CD4-positive, alpha-beta T cell treated with Interleukin-4 for 1 hour (primary cell): ENCODE results near the gene SCARB1.
"Not testable (repeated sequence)": the region's sequence is repeated elsewhere in the genome, so short reads cannot be mapped to it uniquely, and the experiment has no call there.

Source experiments
- DNase-seq, 2 donors: peaks; one replicate each; pipeline ENCODE4 v3.0.0-alpha.2; 2020 to 2022

SCARB1 gene, protein sequence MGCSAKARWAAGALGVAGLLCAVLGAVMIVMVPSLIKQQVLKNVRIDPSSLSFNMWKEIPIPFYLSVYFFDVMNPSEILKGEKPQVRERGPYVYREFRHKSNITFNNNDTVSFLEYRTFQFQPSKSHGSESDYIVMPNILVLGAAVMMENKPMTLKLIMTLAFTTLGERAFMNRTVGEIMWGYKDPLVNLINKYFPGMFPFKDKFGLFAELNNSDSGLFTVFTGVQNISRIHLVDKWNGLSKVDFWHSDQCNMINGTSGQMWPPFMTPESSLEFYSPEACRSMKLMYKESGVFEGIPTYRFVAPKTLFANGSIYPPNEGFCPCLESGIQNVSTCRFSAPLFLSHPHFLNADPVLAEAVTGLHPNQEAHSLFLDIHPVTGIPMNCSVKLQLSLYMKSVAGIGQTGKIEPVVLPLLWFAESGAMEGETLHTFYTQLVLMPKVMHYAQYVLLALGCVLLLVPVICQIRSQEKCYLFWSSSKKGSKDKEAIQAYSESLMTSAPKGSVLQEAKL

DNA sequence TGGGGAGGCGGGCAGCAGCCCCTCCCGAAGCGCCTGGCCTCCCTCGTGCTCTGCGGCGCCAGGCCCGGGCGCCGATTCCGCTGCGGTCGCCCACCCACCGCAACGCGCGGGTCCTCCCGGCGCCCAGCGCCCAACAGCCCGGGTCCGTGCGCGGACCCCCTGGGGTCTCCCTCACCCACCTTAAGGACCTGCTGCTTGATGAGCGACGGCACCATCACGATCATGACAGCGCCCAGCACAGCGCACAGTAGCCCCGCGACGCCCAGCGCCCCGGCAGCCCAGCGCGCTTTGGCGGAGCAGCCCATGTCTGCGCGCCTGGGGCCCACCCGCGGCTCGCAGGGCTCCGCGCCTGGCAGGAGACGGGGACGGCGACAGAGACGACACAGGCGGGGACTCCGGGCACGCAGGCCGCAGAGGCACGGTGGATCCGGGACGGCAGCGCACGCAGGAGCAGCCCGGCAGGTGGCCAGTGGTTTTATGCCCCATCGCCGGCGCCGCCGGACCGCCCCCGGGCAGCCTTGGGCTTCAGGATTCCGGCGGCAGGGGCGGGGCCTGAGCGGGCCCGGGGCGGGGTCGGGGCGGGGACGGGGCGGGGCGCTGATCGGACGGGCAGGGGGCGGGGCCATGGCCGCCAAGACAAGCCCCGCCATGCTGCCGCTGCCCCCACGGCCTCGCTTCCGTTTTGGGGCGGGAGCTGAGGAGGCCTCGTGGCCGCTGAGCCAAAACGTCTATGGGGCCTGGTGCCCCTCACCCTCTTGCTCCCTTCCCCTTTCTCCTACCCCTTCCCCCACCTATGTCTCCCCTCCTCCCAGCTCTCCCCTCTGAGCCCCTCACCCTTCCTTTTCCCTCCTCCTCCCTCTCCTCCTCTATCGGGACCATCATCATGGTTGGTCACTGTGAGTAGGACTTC, at the start of gene SCARB1:
Gene SCARB1 (minus strand): TSS at position 449 of the 910 bp plus-strand sequence. CDS start 144 bp downstream, at position 305.
- DNase-seq, result peak; percentile 83 to 86

DNA sequence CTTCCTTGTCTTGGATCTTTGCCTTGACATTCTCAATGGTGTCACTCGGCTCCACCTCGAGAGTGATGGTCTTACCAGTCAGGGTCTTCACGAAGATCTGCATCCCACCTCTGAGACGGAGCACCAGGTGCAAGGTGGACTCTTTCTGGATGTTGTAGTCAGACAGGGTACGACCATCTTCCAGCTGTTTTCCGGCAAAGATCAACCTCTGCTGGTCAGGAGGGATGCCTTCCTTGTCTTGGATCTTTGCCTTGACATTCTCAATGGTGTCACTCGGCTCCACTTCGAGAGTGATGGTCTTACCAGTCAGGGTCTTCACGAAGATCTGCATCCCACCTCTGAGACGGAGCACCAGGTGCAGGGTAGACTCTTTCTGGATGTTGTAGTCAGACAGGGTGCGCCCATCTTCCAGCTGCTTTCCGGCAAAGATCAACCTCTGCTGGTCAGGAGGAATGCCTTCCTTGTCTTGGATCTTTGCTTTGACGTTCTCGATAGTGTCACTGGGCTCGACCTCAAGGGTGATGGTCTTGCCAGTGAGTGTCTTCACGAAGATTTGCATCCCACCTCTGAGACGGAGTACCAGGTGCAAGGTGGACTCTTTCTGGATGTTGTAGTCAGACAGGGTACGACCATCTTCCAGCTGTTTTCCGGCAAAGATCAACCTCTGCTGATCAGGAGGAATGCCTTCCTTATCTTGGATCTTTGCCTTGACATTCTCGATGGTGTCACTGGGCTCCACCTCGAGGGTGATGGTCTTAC, 49.0 kb upstream of the SCARB1 start:
- DNase-seq, result not testable (repeated sequence)

DNA sequence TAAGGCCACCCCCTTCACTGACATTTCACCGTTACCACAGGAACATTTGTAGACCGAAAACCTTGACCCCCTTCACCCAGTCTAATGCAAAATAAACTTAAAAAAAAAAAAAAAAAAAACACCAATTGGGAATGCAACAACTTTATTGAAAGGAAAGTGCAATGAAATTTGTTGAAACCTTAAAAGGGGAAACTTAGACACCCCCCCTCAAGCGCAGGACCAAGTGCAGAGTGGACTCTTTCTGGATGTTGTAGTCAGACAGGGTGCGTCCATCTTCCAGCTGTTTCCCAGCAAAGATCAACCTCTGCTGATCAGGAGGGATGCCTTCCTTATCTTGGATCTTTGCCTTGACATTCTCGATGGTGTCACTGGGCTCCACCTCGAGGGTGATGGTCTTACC, 47.9 kb upstream of the SCARB1 start:
- DNase-seq, result peak in 1 of 2 donors; percentile 25

DNA sequence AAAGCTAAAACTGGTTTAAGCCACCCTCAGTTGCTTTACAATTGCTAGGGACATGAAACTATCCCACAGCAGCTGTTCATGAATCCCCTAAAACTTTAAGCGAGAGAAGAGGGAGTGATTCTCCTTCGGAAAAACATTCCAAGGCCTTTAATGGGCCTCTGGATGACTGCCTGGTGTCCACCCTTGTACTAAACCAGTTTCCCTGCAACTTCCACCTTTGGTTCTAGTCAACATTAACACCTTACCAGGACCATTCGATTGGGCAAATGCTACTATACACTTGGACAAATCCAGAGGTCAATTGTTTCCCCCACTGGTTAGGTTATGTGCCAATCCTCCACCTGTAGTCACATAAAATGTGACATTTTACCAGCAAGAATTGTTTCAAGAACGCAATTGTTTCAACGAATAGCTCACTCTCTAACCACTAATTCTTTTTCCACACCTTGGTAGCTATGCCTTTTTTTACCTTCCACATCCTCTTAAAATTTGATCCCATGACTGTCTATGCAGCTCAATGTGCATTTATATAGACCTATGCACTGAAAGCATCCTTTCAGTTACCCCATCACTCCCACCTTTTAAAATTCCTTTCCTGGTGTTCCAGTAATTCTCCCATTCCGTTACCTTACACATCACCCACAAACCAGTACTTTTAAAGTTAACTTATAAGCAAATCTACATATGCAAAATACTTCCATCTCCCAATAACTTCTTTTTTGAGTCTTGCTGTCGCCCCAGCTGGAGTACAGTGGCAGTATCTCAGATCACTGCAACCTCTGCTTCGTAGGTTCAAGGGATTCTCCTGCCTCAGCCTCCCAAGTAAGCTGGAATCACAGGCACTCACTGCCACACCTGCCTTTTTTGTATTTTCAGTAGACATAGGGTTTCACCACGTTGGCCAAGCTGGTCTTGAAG, 47.2 kb upstream of the SCARB1 start:
- peak in 1 of 2 donors; percentile 50 for DNase-seq

DNA sequence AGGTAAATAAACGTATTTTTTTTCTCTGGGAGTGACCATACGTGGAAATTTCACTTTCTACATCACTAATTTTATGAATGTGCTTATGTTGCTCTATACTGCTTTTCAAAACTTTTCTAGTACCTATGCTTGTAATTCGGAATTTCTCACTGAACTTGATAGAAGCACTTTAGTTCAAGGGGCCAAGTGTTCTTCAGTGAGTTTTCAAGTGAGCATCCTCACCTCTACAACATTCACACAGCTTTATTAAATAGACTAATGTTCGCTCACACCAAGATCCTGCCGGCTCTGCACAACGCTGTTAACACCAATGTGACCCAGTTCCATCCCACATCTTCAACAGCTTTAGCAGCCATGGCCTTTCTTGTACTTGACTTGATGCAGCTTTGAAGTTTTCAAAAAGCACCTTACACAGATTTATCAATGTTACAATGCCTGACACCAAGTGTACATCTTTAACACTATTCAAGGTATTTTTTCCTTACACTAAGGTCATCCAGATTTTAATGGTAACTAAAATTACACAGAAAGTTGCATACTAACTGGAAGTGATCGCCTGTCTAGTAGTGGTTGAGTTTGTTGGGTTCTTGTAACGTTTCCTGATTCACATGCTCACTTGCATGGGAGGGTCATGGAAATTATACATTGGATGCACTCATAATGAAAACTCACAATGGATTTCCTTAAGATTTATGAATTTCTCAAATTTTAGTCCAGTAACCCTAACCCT, 46.3 kb upstream of the SCARB1 start:
- DNase-seq, result peak in 1 of 2 donors; percentile 46

DNA sequence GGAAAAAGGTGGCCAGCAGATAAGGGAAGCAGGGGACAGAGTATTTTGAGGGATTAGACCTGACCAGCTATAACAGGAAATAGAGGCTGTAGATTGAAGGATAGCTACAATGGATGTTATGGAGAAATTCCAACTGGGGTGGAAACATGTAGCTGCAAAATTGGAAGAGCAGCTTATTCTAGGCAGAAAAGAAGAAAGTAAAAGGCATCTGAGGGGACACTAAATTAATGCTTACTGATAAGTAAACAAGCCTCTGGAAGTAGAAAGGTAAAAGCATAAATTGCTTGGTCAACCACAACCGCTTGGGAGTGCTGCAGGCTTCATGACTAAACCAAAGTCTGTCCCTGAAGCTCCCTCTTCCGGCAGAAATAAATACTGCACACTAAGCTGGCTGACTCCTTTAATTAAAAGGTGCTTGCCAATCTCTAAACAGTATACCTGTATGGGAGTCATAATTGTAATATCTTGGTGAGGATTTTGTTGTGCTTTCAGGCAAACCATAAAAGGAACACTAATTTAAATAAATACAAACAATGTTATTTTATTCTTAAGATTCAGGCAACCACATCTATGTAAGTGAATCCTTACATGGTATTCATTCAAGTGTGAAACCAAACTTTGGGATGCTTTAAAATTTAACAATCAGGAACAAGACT, 43.1 kb upstream of the SCARB1 start:
- DNase-seq, result peak; percentile 91 to 95

DNA sequence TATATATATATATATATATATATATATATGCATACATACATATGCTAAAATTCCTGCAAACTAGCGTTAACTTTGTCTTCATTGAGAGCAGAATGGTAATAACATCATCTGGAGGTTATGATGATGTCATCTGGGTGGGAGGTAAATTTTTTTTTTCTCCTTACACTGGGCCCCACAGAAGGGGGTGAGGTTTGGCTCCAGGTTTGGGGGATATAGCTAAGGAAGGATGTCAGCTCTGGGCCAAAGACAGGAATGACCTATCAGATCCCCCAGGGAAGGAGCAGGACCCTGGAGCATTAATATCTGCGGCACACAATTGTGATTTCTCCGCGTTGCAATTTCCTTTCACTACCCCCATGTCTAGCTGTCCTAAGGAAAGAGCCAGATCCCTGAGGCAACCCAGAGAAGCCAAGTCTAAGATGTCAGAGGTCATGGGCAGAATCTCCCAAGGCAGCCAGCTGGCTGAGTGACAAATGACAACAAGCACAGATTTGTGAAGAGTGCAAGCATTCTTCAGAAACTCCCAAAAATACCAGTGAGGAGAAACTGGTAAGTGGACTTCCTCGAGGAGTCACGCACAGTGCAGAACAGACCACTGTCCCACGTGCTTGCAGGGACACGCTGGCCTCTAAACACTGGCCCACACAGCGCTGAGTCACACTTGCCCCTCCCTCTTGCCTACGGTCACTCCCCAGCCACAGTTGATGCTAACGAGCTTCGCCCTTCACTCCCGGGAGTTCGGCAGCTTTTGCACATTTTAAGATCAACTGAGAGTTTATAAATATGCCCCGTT, 40.8 kb upstream of the SCARB1 start:
- DNase-seq, result peak in 1 of 2 donors; percentile 60

DNA sequence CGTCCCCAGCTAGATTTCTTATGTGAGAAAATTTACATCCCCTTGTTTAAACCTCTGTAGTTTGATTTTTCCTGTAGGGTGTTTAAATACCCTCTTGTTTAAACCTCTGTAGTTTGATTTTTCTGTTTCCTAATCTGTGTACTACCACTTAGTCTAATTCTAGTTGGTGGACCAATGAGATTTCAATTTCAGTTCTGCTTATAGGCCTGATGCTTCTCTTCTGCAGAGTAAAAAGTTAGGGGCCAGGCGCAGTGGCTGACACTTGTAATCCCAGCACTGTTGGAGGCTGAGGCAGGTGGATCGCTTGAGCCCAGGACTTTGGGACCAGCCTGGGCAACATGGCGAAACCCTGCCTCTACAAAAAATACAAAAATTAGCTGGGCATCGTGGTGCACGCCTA, 39.3 kb upstream of the SCARB1 start:
- no peak for DNase-seq

DNA sequence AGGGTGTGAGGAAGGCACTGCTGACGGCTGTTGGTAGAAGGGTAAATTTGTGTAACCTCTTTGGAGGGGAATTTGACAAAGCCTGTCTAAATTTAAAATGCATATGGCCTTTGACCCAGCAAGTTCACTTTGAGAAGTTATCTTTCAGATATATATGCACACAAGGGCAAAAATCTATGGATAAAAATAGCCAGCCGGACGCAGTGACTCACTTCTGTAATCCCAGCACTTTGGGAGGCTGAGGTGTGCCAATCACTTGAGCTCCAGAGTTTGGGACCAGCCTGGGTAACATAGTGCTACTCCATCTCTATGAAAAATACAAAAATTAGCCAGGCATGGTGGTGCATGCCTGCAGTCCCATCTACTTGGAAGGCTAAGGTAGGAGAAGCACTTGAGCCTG, 37.3 kb upstream of the SCARB1 start:
- DNase-seq, result no peak

DNA sequence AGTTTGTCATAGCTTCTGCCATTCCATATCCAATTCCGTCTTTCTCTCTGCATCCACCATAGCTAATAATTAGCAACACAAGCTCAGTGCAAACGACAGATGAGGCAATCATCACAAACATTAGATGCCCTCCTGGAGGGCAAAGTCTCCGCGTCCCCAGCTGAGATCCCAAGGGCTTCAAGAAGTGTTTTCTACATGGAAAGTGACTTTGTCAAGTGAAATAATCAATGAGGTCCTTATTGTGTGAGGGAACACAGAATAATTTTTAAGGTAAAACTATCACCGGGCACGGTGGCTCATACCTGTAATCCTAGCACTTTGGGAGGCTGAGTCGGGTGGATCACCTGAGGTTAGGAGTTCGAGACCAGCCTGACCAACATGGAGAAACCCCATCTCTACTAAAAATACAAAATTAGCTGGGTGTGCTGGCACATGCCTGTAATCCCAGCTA, 36.7 kb upstream of the SCARB1 start:
- not testable (repeated sequence) for DNase-seq

DNA sequence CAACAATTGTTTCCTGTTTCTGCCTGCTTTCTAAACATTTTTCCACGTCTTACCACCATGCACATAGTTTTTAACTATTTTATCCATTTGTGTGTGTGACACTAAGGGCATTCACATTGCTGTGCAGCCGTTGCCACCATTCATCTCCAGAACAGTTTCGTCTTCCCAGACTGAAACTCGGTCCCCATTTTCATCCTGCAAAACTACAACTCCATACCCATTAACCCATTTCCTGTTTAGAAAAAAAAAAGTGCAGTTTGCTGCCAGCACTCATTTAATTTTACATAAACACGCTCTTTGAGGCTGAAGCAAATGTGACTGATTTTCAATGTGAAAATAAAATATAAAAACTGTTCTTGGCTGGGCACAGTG, 35.2 kb upstream of the SCARB1 start:
- DNase-seq, result no peak

DNA sequence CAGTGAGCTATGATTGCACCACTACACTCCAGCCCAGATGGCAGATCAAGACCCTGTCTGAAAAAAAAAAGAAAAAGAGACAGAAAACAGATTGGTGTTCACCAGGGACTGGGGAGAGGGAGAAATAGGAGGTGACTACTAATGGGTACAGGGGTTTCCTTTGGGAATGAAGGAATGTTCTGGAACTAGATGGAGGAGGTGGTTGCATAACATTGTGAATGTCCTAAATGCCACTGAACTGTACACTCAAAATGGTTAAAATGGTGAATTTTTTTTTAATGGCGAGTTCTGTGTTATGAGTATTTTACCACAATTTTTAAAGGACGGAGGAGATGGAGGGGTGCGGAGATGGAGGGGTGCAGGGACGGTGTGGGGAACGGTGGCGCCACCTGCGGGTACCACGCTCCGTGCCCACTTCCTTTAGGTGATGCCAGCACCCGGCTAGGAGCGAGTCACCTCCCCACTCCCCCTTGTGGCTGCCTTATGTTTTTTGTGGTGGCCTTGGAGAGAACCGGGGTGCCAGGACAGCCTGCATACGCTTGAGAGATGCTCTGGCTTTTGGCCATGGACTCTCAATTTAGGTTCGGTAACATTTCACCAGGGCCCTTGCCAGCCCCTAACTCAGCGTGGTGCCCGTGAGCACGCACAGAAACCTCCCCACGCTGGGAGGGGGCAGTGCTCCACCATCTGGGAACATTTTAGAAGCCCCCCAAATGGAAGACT, 34.7 kb upstream of the SCARB1 start:
- peak; percentile 67 to 70 for DNase-seq

DNA sequence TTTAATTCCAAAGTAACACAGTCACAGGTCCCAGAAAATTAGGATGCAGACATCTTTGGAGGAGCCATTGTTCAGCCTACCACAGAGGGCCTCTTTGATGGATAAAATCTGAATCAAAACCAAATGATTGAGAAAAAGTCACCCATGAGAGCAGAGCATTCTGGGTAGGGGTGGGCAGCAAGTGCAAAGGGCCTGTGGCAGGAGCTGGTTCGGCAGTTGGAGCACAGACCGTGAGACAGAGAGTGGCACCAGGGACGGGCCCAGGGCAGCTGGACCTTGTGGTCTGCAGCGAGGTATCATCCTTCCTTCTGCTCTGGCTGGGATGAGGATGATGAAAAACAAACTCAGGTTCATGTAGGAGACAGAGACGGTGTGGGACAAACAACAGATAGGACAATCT, 32.8 kb upstream of the SCARB1 start:
- DNase-seq, result no peak

DNA sequence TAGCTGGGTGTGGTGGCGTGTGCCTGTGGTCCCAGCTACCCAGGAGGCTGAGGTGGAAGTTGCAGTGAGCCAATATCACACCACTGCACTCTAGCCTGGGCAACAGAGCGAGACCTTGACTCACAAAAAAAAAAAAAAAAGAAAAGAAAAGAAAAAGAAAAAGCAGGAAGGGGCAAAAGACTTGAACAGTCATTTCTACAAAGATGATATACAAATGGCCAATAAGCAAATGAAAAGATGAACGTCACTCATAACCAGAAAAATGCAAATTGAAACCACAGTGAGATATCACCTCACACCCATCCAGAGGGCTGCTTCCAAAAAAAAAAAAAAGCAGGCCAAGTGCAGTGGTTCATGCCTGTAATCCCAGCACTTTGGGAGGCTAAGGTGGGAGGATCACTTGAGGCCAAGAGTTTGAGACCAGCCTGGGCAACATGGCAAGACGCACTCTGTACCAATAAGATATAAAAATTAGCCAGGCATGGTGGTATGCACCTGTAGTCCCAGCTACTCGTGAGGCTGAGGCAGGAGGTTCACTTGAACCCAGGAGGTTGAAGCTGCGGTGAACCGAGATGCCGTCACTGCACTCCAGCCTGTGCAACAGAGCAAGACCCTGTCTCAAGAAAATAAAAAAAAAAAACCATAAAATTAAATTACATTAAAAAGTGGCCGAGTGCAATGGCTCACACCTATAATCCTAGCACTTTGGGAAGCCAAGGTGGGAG, 30.3 kb upstream of the SCARB1 start:
- no peak for DNase-seq

DNA sequence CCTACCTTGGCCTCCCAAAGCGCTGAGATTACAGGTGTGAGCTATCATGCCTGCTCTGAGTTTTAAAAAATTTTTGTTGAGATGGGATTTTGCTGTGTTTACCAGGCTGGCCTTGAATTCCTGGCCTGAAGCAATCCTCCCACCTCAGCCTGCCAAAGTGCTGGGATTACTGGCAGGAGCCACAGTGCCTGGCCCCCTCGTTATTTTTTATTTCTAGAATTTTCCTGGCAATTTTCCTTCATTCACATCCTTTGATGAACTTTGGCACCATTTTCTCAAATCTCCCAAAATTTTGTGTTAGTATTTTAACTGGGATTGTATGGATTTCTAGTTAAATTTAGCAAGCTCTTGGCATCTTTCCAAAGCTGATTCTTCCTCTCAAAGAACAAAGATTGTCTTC, 24.6 kb upstream of the SCARB1 start:
- DNase-seq, result no peak

DNA sequence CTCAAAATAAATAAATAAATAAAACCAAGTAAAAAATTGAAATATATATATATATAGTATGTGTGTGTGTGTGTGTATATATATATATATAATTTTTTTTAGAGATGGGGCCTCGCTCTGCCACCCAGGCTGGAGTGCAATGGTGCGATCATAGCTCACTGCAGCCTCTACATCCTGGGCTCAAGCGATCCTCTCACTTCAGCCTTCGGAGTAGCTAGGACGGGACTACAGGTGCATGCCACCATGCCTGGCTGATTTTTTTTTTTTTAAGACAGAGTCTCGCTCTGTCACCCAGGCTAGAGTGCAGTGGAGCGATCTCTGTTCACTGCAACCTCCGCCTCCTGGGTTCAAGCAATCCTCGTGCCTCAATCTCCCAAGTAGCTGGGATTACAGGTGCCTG, 24.1 kb upstream of the SCARB1 start:
- not testable (repeated sequence) for DNase-seq

DNA sequence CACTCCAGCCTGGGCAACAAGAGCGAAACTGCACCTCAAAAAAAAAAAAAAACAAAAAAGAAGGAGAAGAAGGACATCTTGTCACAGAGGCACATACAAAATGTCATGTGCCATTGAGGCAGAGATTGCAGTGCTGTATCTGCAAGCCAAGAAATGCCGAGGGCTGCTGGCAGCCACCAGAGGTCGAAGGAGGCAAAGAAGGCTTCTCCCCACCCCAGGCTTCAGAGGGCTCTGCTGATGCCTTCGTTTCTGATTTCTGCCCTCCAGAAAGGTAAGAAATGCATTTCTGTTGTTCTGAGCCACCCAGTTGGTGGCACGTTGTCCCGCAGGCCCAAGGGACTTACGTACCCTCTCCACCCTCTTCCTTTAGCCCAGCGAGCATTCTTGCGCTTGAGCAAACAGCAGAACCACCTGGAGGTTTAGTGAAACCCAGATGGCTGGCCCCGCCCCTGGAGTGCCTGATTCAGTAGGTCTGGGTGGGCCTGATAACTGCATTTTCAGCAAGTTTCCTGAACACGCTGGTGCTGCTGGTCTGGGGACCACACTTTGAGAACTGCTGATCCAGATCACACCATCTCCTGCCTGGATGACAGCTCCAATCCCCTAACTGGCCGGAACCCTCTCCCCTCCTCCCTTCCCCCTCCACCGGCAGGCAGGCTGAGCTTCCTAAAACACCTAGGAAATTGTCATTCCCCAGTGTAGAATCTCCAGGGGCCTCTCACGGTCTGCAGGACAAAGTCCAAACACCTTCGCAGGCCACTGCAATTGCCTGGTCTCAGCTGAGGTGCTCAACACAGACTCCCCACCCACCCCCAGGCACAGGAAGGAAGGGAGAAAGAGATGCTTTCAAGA, 21.1 kb upstream of the SCARB1 start:
- DNase-seq, result peak in 1 of 2 donors; percentile 63
